GM23338 (cell line): ENCODE results near the gene SGK1. TPM values are rescaled to one million over a fixed set of nuclear protein-coding genes. Genes with fewer than 3 reads are reported as not detected.

Source experiments
- ATAC-seq: fragments of 200-7000 bp; cut with Tn5 transposase; 3 replicates; pipeline ENCODE4 v1.9.1; 2020
- DNase-seq: peaks from one replicate; pipeline ENCODE4 v3.0.0-alpha.2; 2015; ENCODE audit warnings: low spot score
- H2AFZ ChIP-seq: fragments of 200-600 bp; sonication (generic); 2 replicates; pipeline ENCODE4 v1.8.0; 2016; ENCODE audit warnings: antibody characterized with exemption, mild to moderate bottlenecking, moderate library complexity
- H3F3A ChIP-seq: fragments of 200-600 bp; sonication (generic); replicated peaks from 2 replicates; pipeline ENCODE4 v1.8.0; 2017; ENCODE audit warnings: antibody characterized with exemption, mixed run types, low read depth
- H3K27ac ChIP-seq: fragments of 200-600 bp; sonication (generic); 2 replicates; pipeline ENCODE4 v1.6.1; 2016; ENCODE audit warnings: low read depth
- H3K27me3 ChIP-seq: fragments of 200-600 bp; sonication (generic); 2 replicates; pipeline ENCODE4 v1.8.0; 2016; ENCODE audit warnings: mild to moderate bottlenecking, mixed run types, moderate library complexity; ENCODE audit not compliant: insufficient read depth
- H3K36me3 ChIP-seq: fragments of 200-600 bp; sonication (generic); 2 replicates; pipeline ENCODE4 v1.8.0; 2016; ENCODE audit warnings: mild to moderate bottlenecking; ENCODE audit not compliant: insufficient read depth
- H3K4me1 ChIP-seq: fragments of 200-600 bp; sonication (generic); 2 replicates; pipeline ENCODE4 v1.8.0; 2016; ENCODE audit warnings: mild to moderate bottlenecking, moderate library complexity; ENCODE audit not compliant: insufficient read depth
- H3K4me2 ChIP-seq: fragments of 200-600 bp; sonication (generic); 2 replicates; pipeline ENCODE4 v1.7.1; 2017; ENCODE audit warnings: mixed run types
- H3K4me3 ChIP-seq: fragments of 200-600 bp; sonication (generic); 2 replicates; pipeline ENCODE4 v1.6.1; 2016; ENCODE audit warnings: mixed run types
- H3K79me2 ChIP-seq: fragments of 200-600 bp; sonication (generic); replicated peaks from 2 replicates; pipeline ENCODE4 v1.8.0; 2017; ENCODE audit warnings: mild to moderate bottlenecking; ENCODE audit not compliant: insufficient read depth
- H3K9me2 ChIP-seq: fragments of 200-600 bp; sonication (generic); 2 replicates; pipeline ENCODE4 v1.8.0; 2017; ENCODE audit not compliant: insufficient read depth
- H4K20me1 ChIP-seq: fragments of 200-600 bp; sonication (generic); replicated peaks from 2 replicates; pipeline ENCODE4 v1.8.0; 2017; ENCODE audit warnings: mild to moderate bottlenecking; ENCODE audit not compliant: insufficient read depth
- H3K27ac Mint-ChIP-seq: 2 replicates; pipeline ENCODE4 v1.8.0; 2020; ENCODE audit warnings: inconsistent platforms, mild to moderate bottlenecking, moderate library complexity, mixed read lengths
- H3K27me3 Mint-ChIP-seq: 3 replicates; pipeline ENCODE4 v1.8.0; 2022; ENCODE audit warnings: low read depth, mild to moderate bottlenecking, moderate library complexity, mixed read lengths, inconsistent platforms; ENCODE audit not compliant: insufficient read depth, poor library complexity
- H3K36me3 Mint-ChIP-seq: 3 replicates; pipeline ENCODE4 v1.8.0; 2021; ENCODE audit warnings: low read depth, mild to moderate bottlenecking, inconsistent platforms, moderate library complexity, mixed read lengths
- H3K4me1 Mint-ChIP-seq: 3 replicates; pipeline ENCODE4 v1.8.0; 2020; ENCODE audit warnings: mild to moderate bottlenecking, inconsistent platforms, mixed read lengths
- H3K4me3 Mint-ChIP-seq: 3 replicates; pipeline ENCODE4 v1.8.0; 2021; ENCODE audit warnings: moderate library complexity, mild to moderate bottlenecking, inconsistent platforms, mixed read lengths
- H3K9me3 Mint-ChIP-seq: 3 replicates; pipeline ENCODE4 v1.8.0; 2020; ENCODE audit warnings: moderate library complexity, mild to moderate bottlenecking, inconsistent platforms, mixed read lengths
- EZH2 ChIP-seq: fragments of 200-600 bp; sonication (generic); IDR thresholded peaks from one replicate; pipeline ENCODE4 v1.8.0; 2017; ENCODE audit warnings: antibody characterized with exemption, mild to moderate bottlenecking, low read depth; ENCODE audit not compliant: unreplicated experiment
- EZH2phosphoT487 ChIP-seq: fragments of 200-600 bp; sonication (generic); IDR thresholded peaks from one replicate; pipeline ENCODE4 v1.8.1; 2018; ENCODE audit warnings: antibody characterized with exemption; ENCODE audit not compliant: unreplicated experiment
- JUNB ChIP-seq: IDR thresholded peaks from one replicate; pipeline ENCODE4 v1.6.1; 2016; ENCODE audit warnings: antibody characterized with exemption; ENCODE audit not compliant: unreplicated experiment
- ZNF114 ChIP-seq: fragments of 250-450 bp; sonication (Bioruptor Pico); IDR thresholded peaks from 2 replicates; pipeline ENCODE4 v1.5.0; 2020; ENCODE audit warnings: mild to moderate bottlenecking, moderate library complexity
- polyA plus RNA-seq: library from polyadenylated mRNA; unstranded; fragments of >200 nt; fragmentation: Nextera tagmentation; extraction: Ambion mirVana; gene quantifications from 2 replicates; pipeline ENCODE4 v1.2.1, GENCODE V29; 2016
- total RNA-seq: library from RNA; depleted of rRNA; stranded (reverse); fragments of >200 nt; shearing (Covaris generic); gene quantifications from 2 replicates; pipeline ENCODE4 v1.2.3, GENCODE V29; 2014
- TF ChIP-seq, protein P1 (sequence below): fragments of 250-450 bp; sonication (Bioruptor Pico); IDR thresholded peaks from 2 replicates; pipeline ENCODE4 v1.5.0; 2020; ENCODE audit warnings: mild to moderate bottlenecking, moderate library complexity
- TF ChIP-seq, protein P2 (sequence below): IDR thresholded peaks from 2 replicates; pipeline ENCODE4 v1.6.1; 2016; ENCODE audit warnings: antibody characterized with exemption

Gene SGK1
- total and polyA plus RNA-seq, 2 experiments from 2014 or later: 16.3 to 37.2 TPM

DNA sequence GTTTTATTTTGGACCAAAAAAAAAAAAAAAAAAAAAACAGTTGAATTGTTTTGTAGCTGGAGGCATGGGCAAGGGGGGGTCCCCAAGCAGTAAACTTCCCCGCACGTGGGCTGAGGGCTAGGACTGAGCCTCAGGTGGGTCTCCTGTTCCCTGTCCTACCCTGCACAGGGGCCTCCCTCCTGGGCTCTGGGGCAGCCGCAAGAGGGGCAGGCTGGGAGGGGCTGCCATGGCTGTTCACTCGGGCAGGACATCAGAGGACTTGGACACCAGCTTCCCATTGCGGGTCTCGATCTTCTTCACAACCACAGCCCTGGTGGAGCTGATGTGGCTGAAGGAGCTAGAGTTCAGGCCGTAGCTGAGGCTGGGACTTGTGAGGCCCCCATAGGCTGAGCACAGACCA is 21.1 kb downstream of the SGK1 start (continued):
- TF ChIP-seq, protein P1, sequence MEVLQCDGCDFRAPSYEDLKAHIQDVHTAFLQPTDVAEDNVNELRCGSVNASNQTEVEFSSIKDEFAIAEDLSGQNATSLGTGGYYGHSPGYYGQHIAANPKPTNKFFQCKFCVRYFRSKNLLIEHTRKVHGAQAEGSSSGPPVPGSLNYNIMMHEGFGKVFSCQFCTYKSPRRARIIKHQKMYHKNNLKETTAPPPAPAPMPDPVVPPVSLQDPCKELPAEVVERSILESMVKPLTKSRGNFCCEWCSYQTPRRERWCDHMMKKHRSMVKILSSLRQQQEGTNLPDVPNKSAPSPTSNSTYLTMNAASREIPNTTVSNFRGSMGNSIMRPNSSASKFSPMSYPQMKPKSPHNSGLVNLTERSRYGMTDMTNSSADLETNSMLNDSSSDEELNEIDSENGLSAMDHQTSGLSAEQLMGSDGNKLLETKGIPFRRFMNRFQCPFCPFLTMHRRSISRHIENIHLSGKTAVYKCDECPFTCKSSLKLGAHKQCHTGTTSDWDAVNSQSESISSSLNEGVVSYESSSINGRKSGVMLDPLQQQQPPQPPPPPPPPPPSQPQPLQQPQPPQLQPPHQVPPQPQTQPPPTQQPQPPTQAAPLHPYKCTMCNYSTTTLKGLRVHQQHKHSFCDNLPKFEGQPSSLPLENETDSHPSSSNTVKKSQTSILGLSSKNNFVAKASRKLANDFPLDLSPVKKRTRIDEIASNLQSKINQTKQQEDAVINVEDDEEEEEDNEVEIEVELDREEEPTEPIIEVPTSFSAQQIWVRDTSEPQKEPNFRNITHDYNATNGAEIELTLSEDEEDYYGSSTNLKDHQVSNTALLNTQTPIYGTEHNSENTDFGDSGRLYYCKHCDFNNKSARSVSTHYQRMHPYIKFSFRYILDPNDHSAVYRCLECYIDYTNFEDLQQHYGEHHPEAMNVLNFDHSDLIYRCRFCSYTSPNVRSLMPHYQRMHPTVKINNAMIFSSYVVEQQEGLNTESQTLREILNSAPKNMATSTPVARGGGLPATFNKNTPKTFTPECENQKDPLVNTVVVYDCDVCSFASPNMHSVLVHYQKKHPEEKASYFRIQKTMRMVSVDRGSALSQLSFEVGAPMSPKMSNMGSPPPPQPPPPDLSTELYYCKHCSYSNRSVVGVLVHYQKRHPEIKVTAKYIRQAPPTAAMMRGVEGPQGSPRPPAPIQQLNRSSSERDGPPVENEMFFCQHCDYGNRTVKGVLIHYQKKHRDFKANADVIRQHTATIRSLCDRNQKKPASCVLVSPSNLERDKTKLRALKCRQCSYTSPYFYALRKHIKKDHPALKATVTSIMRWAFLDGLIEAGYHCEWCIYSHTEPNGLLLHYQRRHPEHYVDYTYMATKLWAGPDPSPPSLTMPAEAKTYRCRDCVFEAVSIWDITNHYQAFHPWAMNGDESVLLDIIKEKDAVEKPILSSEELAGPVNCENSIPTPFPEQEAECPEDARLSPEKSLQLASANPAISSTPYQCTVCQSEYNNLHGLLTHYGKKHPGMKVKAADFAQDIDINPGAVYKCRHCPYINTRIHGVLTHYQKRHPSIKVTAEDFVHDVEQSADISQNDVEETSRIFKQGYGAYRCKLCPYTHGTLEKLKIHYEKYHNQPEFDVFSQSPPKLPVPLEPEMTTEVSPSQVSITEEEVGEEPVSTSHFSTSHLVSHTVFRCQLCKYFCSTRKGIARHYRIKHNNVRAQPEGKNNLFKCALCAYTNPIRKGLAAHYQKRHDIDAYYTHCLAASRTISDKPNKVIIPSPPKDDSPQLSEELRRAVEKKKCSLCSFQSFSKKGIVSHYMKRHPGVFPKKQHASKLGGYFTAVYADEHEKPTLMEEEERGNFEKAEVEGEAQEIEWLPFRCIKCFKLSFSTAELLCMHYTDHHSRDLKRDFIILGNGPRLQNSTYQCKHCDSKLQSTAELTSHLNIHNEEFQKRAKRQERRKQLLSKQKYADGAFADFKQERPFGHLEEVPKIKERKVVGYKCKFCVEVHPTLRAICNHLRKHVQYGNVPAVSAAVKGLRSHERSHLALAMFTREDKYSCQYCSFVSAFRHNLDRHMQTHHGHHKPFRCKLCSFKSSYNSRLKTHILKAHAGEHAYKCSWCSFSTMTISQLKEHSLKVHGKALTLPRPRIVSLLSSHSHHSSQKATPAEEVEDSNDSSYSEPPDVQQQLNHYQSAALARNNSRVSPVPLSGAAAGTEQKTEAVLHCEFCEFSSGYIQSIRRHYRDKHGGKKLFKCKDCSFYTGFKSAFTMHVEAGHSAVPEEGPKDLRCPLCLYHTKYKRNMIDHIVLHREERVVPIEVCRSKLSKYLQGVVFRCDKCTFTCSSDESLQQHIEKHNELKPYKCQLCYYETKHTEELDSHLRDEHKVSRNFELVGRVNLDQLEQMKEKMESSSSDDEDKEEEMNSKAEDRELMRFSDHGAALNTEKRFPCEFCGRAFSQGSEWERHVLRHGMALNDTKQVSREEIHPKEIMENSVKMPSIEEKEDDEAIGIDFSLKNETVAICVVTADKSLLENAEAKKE (CRISPR knock-in tag): no peak
- TF ChIP-seq JUNB (no peak), EZH2 (no peak)

- Mint-ChIP-seq H3K4me1 (peaks cover 5% of the 10 kb centered on the region), H3K9me3 (no peaks in the 10 kb centered on the region; the same call in 2 of the 3 replicates), H3K27me3 (no peaks in the 10 kb centered on the region), H3K4me3 (no peak overlapping the region), H3K36me3 (no peaks in the 10 kb centered on the region), H3K27ac (no peak overlapping the region)
- TF ChIP-seq EZH2phosphoT487: no peak
- no peak for TF ChIP-seq EZH2
- TF ChIP-seq, protein P2, sequence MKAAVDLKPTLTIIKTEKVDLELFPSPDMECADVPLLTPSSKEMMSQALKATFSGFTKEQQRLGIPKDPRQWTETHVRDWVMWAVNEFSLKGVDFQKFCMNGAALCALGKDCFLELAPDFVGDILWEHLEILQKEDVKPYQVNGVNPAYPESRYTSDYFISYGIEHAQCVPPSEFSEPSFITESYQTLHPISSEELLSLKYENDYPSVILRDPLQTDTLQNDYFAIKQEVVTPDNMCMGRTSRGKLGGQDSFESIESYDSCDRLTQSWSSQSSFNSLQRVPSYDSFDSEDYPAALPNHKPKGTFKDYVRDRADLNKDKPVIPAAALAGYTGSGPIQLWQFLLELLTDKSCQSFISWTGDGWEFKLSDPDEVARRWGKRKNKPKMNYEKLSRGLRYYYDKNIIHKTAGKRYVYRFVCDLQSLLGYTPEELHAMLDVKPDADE: no peak
- TF ChIP-seq ZNF114 (CRISPR knock-in tag): no peak
- H3K79me2 ChIP-seq: no peaks in the 10 kb centered on the region
- no peaks in the 10 kb centered on the region for H3F3A ChIP-seq
- H3K36me3 ChIP-seq: no peaks in the 10 kb centered on the region
- no peak overlapping the region for H3K27ac ChIP-seq
- DNase-seq (peak; percentile 17), ATAC-seq (no peak)
- no peak overlapping the region for H3K4me2 ChIP-seq
- no peaks in the 10 kb centered on the region for H3K27me3 ChIP-seq
- no peak overlapping the region for H2AFZ ChIP-seq
- no peak overlapping the region for H3K4me3 ChIP-seq
- H3K4me1 ChIP-seq: peaks cover 6% of the 10 kb centered on the region; the same call in 1 of the 2 replicates
- no peaks in the 10 kb centered on the region for H4K20me1 ChIP-seq
- no peaks in the 10 kb centered on the region; the same call in 1 of the 2 replicates for H3K9me2 ChIP-seq
Observed at GRCh38 chr6:134295953-134296553, 21.9 kb downstream of the SGK1 start.
